Measurements from ENCODE around the gene FBXO24. TPM values are rescaled to one million over a fixed set of nuclear protein-coding genes. Genes with fewer than 3 reads are reported as not detected.
A peak's percentile ranks its signal among the peaks of the same experiment; 100 is the strongest.

FBXO24 gene
- polyA plus RNA-seq, 1 experiment = 0.40 TPM

- ChIA-PET CTCF (interaction anchor here (0.9 to 2.4 kb wide), 6 partner anchors 18 to 248 kb away, joined by 4 to 12 read pairs (median 7); partner anchors contain the start of genes FBXO24, LRCH4 and SLC12A9), POLR2A (interaction anchor here (1.1 kb wide), 1 partner anchor 34 kb away, joined by 3 read pairs; no protein-coding TSS in a partner anchor)
- H3K27me3 ChIP-seq (ENCODE audit: control insufficient read depth, insufficient read depth, low read length) = no peaks in the 10 kb centered on the region
- peak; percentile 64 for TF ChIP-seq CTCF (IDR thresholded peaks at IDR 0.05; ENCODE audit: insufficient read depth, low read depth, low read length)
- DNase-seq (ENCODE audit: low read depth) = no peak
- peak overlapping the region; percentile 46 for H3K4me3 ChIP-seq (ENCODE audit: low read depth, low read length)
- peaks cover 21% of the 10 kb centered on the region for H3K36me3 ChIP-seq (ENCODE audit: control insufficient read depth, insufficient read depth, low read length)
Observed at GRCh38 chr7:100604028-100604975, 18.2 kb downstream of the FBXO24 start.

GRCh38 chr7:100604976-100605911, 19.1 kb downstream of the FBXO24 start:
- peak overlapping the region; percentile 46 for H3K4me3 ChIP-seq (ENCODE audit: low read depth, low read length)
- H3K36me3 ChIP-seq (ENCODE audit: control insufficient read depth, insufficient read depth, low read length) = peaks cover 21% of the 10 kb centered on the region
- ChIA-PET POLR2A (interaction anchor here (0.5 kb wide), 1 partner anchor 101 kb away, joined by 3 read pairs; the partner anchor contains the start of gene POP7), CTCF (interaction anchor here (0.5 to 2.0 kb wide), 5 partner anchors 41 to 1802 kb away, joined by 3 to 12 read pairs (median 3); partner anchors contain the start of gene POP7)
- TF ChIP-seq CTCF (IDR thresholded peaks at IDR 0.05; ENCODE audit: insufficient read depth, low read depth, low read length) = no peak
- no peaks in the 10 kb centered on the region for H3K27me3 ChIP-seq (ENCODE audit: control insufficient read depth, insufficient read depth, low read length)
- DNase-seq (ENCODE audit: low read depth) = no peak

GRCh38 chr7:100606313-100606712, 20.2 kb downstream of the FBXO24 start:
- no peak for TF ChIP-seq CTCF (IDR thresholded peaks at IDR 0.05; ENCODE audit: insufficient read depth, low read depth, low read length)
- Histone ChIP-seq H3K27me3 (ENCODE audit: control insufficient read depth, insufficient read depth, low read length) (no peaks in the 10 kb centered on the region), H3K4me3 (ENCODE audit: low read depth, low read length) (no peak overlapping the region), H3K36me3 (ENCODE audit: control insufficient read depth, insufficient read depth, low read length) (peaks cover 21% of the 10 kb centered on the region)
- POLR2A ChIA-PET = no interaction called here
- no peak for DNase-seq (ENCODE audit: low read depth)
- CTCF ChIA-PET = interaction anchor here (1.2 to 2.0 kb wide), 4 partner anchors 10 to 99 kb away, joined by 3 to 12 read pairs (median 4); partner anchors contain the start of gene POP7

GRCh38 chr7:100607111-100607510, 21.0 kb downstream of the FBXO24 start:
- no peak for TF ChIP-seq CTCF (IDR thresholded peaks at IDR 0.05; ENCODE audit: insufficient read depth, low read depth, low read length)
- Histone ChIP-seq H3K36me3 (ENCODE audit: control insufficient read depth, insufficient read depth, low read length) (peaks cover 21% of the 10 kb centered on the region), H3K4me3 (ENCODE audit: low read depth, low read length) (no peak overlapping the region), H3K27me3 (ENCODE audit: control insufficient read depth, insufficient read depth, low read length) (no peaks in the 10 kb centered on the region)
- CTCF ChIA-PET = interaction anchor here (1.7 to 2.2 kb wide), 2 partner anchors 10 to 85 kb away, joined by 3 to 6 read pairs; no protein-coding TSS in a partner anchor
- POLR2A ChIA-PET = no interaction called here
- DNase-seq (ENCODE audit: low read depth) = no peak

Measured in BJ (cell line).